ENCODE data around the gene TXNL4B.

- no peak for TF ChIP-seq CTCF (conservative IDR thresholded peaks at IDR 0.05)
- TF ChIP-seq ZFX (IDR thresholded peaks at IDR 0.05), result no peak
Measured at GRCh38 chr16:72043058-72043457, 50.4 kb downstream of the TXNL4B start.

Measured in C4-2B (cell line).